ENCODE data around the gene JAK2.

GRCh38 chr9:4986783-4987182, 1.7 kb downstream of the JAK2 start:
- TF ChIP-seq CTCF (conservative IDR thresholded peaks at IDR 0.05; ENCODE audit: low read length), result no peak
- TF ChIP-seq EZH2phosphoT487 (IDR thresholded peaks at IDR 0.05; ENCODE audit: borderline replicate concordance, low read depth, low read length), result no peak
